WTC11 (cell line): ENCODE measurements around the gene OR52N2. TPM values are rescaled to one million over a fixed set of nuclear protein-coding genes. Genes with fewer than 3 reads are reported as not detected.

Experiments
- ATAC-seq: fragments of 200-7000 bp; cut with Tn5 transposase; 2 replicates; pipeline ENCODE4 v1.10.0; 2021; ENCODE audit warnings: mild to moderate bottlenecking, moderate library complexity
- CTCF ChIA-PET: fragments of 300-600 bp; sonication (Branson Sonifier 250); formaldehyde crosslinking; loops from one replicate; lab custom pipeline; 2021; ENCODE audit warnings: antibody characterized with exemption; lab: Charles Lee
- POLR2A ChIA-PET: fragments of 350-600 bp; sonication (Branson Sonifier 250); formaldehyde crosslinking; loops from one replicate; lab custom pipeline; 2021; ENCODE audit warnings: antibody characterized with exemption; lab: Charles Lee
- DNase-seq: peaks from one replicate; pipeline ENCODE4 v3.0.0; 2021; ENCODE audit warnings: low spot score
- H3K27ac Mint-ChIP-seq: 2 replicates; pipeline ENCODE4 v1.8.0; 2021; ENCODE audit warnings: mixed read lengths
- H3K27me3 Mint-ChIP-seq: 2 replicates; pipeline ENCODE4 v1.8.0; 2021; ENCODE audit warnings: low read depth, mild to moderate bottlenecking, moderate library complexity, mixed read lengths
- H3K36me3 Mint-ChIP-seq: 2 replicates; pipeline ENCODE4 v1.8.0; 2021; ENCODE audit warnings: mixed read lengths
- H3K4me1 Mint-ChIP-seq: 2 replicates; pipeline ENCODE4 v1.8.0; 2022; ENCODE audit warnings: mixed read lengths
- H3K4me3 Mint-ChIP-seq: 2 replicates; pipeline ENCODE4 v1.8.0; 2021; ENCODE audit warnings: mild to moderate bottlenecking, moderate library complexity, mixed read lengths
- H3K9me3 Mint-ChIP-seq: 2 replicates; pipeline ENCODE4 v1.8.0; 2021; ENCODE audit warnings: mixed read lengths
- AFF4 ChIP-seq: sonication (generic); formaldehyde crosslinking; IDR thresholded peaks from 2 replicates; pipeline ENCODE4 v1.8.1; 2023; ENCODE audit warnings: mild to moderate bottlenecking, missing genetic modification reagents, borderline replicate concordance
- ATF1 ChIP-seq: sonication (generic); formaldehyde crosslinking; IDR thresholded peaks from 2 replicates; pipeline ENCODE4 v1.8.1; 2023; ENCODE audit warnings: mild to moderate bottlenecking, moderate library complexity, missing genetic modification reagents
- E2F1 ChIP-seq: sonication (generic); formaldehyde crosslinking; IDR thresholded peaks from 2 replicates; pipeline ENCODE4 v1.8.0; 2022; ENCODE audit warnings: mild to moderate bottlenecking, missing genetic modification reagents
- EMX1 ChIP-seq: fragments of 250-450 bp; sonication (Bioruptor Pico); IDR thresholded peaks from 2 replicates; pipeline ENCODE4 v1.8.0; 2021; ENCODE audit warnings: mild to moderate bottlenecking
- ESRRA ChIP-seq: sonication (generic); formaldehyde crosslinking; IDR thresholded peaks from 2 replicates; pipeline ENCODE4 v1.8.1; 2022; ENCODE audit warnings: mild to moderate bottlenecking, missing genetic modification reagents, borderline replicate concordance
- FOXP1 ChIP-seq: sonication (generic); formaldehyde crosslinking; IDR thresholded peaks from 2 replicates; pipeline ENCODE4 v1.8.0; 2022; ENCODE audit warnings: missing genetic modification reagents, mild to moderate bottlenecking, moderate library complexity, borderline replicate concordance
- HMGXB4 ChIP-seq: sonication (generic); formaldehyde crosslinking; IDR thresholded peaks from 2 replicates; pipeline ENCODE4 v1.8.1; 2023; ENCODE audit warnings: mild to moderate bottlenecking, moderate library complexity, missing genetic modification reagents
- IRF1 ChIP-seq: sonication (generic); formaldehyde crosslinking; IDR thresholded peaks from 2 replicates; pipeline ENCODE4 v1.8.0; 2023; ENCODE audit warnings: missing genetic modification reagents
- JAZF1 ChIP-seq: fragments of 250-450 bp; sonication (Bioruptor Pico); IDR thresholded peaks from 2 replicates; pipeline ENCODE4 v1.9.0; 2021; ENCODE audit warnings: moderate library complexity, mild to moderate bottlenecking, inconsistent platforms
- NR2C2 ChIP-seq: sonication (generic); formaldehyde crosslinking; IDR thresholded peaks from 2 replicates; pipeline ENCODE4 v1.8.0; 2022; ENCODE audit warnings: mild to moderate bottlenecking, missing genetic modification reagents
- NR3C1 ChIP-seq: sonication (generic); formaldehyde crosslinking; conservative IDR thresholded peaks from 2 replicates; pipeline ENCODE4 v1.8.1; 2023; ENCODE audit warnings: low read depth, mild to moderate bottlenecking, missing genetic modification reagents
- RORB ChIP-seq: fragments of 250-450 bp; sonication (Bioruptor Pico); IDR thresholded peaks from 2 replicates; pipeline ENCODE4 v1.9.0; 2021; ENCODE audit warnings: mild to moderate bottlenecking
- SOX15 ChIP-seq: fragments of 250-450 bp; sonication (Bioruptor Pico); IDR thresholded peaks from 2 replicates; pipeline ENCODE4 v1.9.0; 2021; ENCODE audit warnings: mild to moderate bottlenecking
- SP1 ChIP-seq: sonication (generic); formaldehyde crosslinking; conservative IDR thresholded peaks from 2 replicates; pipeline ENCODE4 v1.8.1; 2022; ENCODE audit warnings: missing genetic modification reagents
- TP53 ChIP-seq: sonication (generic); formaldehyde crosslinking; IDR thresholded peaks from 2 replicates; pipeline ENCODE4 v1.8.1; 2023; ENCODE audit warnings: mild to moderate bottlenecking, missing genetic modification reagents
- ZMAT4 ChIP-seq: fragments of 250-450 bp; sonication (Bioruptor Pico); IDR thresholded peaks from 2 replicates; pipeline ENCODE4 v1.9.0; 2021; ENCODE audit warnings: mild to moderate bottlenecking
- ZNF396 ChIP-seq: fragments of 250-450 bp; sonication (Bioruptor Pico); IDR thresholded peaks from 2 replicates; pipeline ENCODE4 v1.8.0; 2021; ENCODE audit warnings: mild to moderate bottlenecking, moderate library complexity, borderline replicate concordance
- ZNF671 ChIP-seq: fragments of 250-450 bp; sonication (Bioruptor Pico); IDR thresholded peaks from 2 replicates; pipeline ENCODE4 v1.8.0; 2021; ENCODE audit warnings: mild to moderate bottlenecking
- ZSCAN18 ChIP-seq: fragments of 250-450 bp; sonication (Bioruptor Pico); IDR thresholded peaks from 2 replicates; pipeline ENCODE4 v2.1.2; 2022; ENCODE audit warnings: mild to moderate bottlenecking, moderate library complexity
- total RNA-seq: library from RNA; stranded (reverse); gene quantifications from 3 replicates; pipeline ENCODE4 v1.2.3, GENCODE V29; 2021
- TF ChIP-seq, protein P1 (sequence below): sonication (generic); formaldehyde crosslinking; IDR thresholded peaks from 2 replicates; pipeline ENCODE4 v1.8.0; 2022; ENCODE audit warnings: mild to moderate bottlenecking, missing genetic modification reagents
- TF ChIP-seq, protein P2 (sequence below): sonication (generic); formaldehyde crosslinking; IDR thresholded peaks from 2 replicates; pipeline ENCODE4 v1.8.0; 2023; ENCODE audit warnings: mild to moderate bottlenecking, missing genetic modification reagents
- TF ChIP-seq, protein P3 (sequence below): sonication (generic); formaldehyde crosslinking; IDR thresholded peaks from 2 replicates; pipeline ENCODE4 v1.8.0; 2022; ENCODE audit warnings: mild to moderate bottlenecking, missing genetic modification reagents

OR52N2 gene
- total RNA-seq, 1 experiment from 2014 or later = not detected

- Mint-ChIP-seq H3K27me3 (no peaks in the 10 kb centered on the region), H3K4me3 (no peak within 1 kb of the TSS), H3K36me3 (no peaks in the 10 kb centered on the region), H3K27ac (no peak within 1 kb of the TSS), H3K9me3 (no peaks in the 10 kb centered on the region), H3K4me1 (no peaks in the 10 kb centered on the region)
- ChIA-PET POLR2A (no interaction called here), CTCF (no interaction called here)
- no peak for TF ChIP-seq ZSCAN18 (CRISPR knock-in tag)
- no peak for TF ChIP-seq ATF1 (CRISPR knock-in tag)
- no peak for TF ChIP-seq ZNF671 (CRISPR knock-in tag)
- no peak for TF ChIP-seq EMX1
- TF ChIP-seq, protein P1, sequence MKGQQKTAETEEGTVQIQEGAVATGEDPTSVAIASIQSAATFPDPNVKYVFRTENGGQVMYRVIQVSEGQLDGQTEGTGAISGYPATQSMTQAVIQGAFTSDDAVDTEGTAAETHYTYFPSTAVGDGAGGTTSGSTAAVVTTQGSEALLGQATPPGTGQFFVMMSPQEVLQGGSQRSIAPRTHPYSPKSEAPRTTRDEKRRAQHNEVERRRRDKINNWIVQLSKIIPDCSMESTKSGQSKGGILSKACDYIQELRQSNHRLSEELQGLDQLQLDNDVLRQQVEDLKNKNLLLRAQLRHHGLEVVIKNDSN = no peak
- TF ChIP-seq NR3C1 (CRISPR knock-in tag) = no peak
- TF ChIP-seq ZMAT4 = no peak
- TF ChIP-seq AFF4 (CRISPR knock-in tag) = no peak
- TF ChIP-seq SOX15 (CRISPR knock-in tag) = no peak
- no peak for TF ChIP-seq FOXP1 (CRISPR knock-in tag)
- no peak for TF ChIP-seq SP1 (CRISPR knock-in tag)
- TF ChIP-seq, protein P2, sequence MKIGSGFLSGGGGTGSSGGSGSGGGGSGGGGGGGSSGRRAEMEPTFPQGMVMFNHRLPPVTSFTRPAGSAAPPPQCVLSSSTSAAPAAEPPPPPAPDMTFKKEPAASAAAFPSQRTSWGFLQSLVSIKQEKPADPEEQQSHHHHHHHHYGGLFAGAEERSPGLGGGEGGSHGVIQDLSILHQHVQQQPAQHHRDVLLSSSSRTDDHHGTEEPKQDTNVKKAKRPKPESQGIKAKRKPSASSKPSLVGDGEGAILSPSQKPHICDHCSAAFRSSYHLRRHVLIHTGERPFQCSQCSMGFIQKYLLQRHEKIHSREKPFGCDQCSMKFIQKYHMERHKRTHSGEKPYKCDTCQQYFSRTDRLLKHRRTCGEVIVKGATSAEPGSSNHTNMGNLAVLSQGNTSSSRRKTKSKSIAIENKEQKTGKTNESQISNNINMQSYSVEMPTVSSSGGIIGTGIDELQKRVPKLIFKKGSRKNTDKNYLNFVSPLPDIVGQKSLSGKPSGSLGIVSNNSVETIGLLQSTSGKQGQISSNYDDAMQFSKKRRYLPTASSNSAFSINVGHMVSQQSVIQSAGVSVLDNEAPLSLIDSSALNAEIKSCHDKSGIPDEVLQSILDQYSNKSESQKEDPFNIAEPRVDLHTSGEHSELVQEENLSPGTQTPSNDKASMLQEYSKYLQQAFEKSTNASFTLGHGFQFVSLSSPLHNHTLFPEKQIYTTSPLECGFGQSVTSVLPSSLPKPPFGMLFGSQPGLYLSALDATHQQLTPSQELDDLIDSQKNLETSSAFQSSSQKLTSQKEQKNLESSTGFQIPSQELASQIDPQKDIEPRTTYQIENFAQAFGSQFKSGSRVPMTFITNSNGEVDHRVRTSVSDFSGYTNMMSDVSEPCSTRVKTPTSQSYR (CRISPR knock-in tag) = no peak
- no peak for TF ChIP-seq NR2C2 (CRISPR knock-in tag)
- no peak for TF ChIP-seq RORB
- TF ChIP-seq JAZF1 = no peak
- DNase-seq (no peak), ATAC-seq (no peak)
Measured at GRCh38 chr11:5791165-5791564, 17.6 kb upstream of the OR52N2 start, which contains the start of gene OR52N1. TSS of gene OR52N1 (minus strand) at chr11:5791265. CDS start at chr11:5788816, 2,449 bp downstream.

GRCh38 chr11:5796541-5796940, 12.2 kb upstream of the OR52N2 start:
- ATAC-seq (no peak), DNase-seq (no peak)
- Mint-ChIP-seq H3K9me3 (no peaks in the 10 kb centered on the region), H3K4me1 (no peaks in the 10 kb centered on the region), H3K27me3 (no peaks in the 10 kb centered on the region), H3K36me3 (no peaks in the 10 kb centered on the region), H3K27ac (no peak overlapping the region), H3K4me3 (no peak overlapping the region)
- ChIA-PET POLR2A (no interaction called here), CTCF (interaction anchor here (1.0 kb wide), 1 partner anchor 94 kb away, joined by 3 read pairs; no protein-coding TSS in a partner anchor)
- TF ChIP-seq E2F1 (CRISPR knock-in tag) (no peak), ESRRA (CRISPR knock-in tag) (no peak), HMGXB4 (CRISPR knock-in tag) (no peak), NR2C2 (CRISPR knock-in tag) (no peak), ZNF396 (CRISPR knock-in tag) (no peak), IRF1 (no peak), TP53 (no peak)
- TF ChIP-seq, protein P3, sequence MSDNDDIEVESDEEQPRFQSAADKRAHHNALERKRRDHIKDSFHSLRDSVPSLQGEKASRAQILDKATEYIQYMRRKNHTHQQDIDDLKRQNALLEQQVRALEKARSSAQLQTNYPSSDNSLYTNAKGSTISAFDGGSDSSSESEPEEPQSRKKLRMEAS (CRISPR knock-in tag) = no peak
